HCT116 (cell line): ENCODE results near the gene CDKN2B-AS1. TPM values are rescaled to one million over a fixed set of nuclear protein-coding genes. Genes with fewer than 3 reads are reported as not detected.

ENCODE experiments used
- ATAC-seq: fragments of 200-7000 bp; cut with Tn5 transposase; 2 replicates; pipeline ENCODE4 v1.9.1; 2020; ENCODE audit warnings: mild to moderate bottlenecking, moderate library complexity
- BruUV-seq: library from RNA; stranded (reverse); fragments of 400-500 nt; replicated peaks from 2 replicates; lab custom pipeline; 2021; lab: Mats Ljungman, UMichigan
- CTCF ChIA-PET: fragments of 300-600 bp; sonication (Branson Sonifier 250); formaldehyde crosslinking; loops from one replicate; lab custom pipeline; 2021; ENCODE audit warnings: antibody characterized with exemption; lab: Charles Lee
- POLR2A ChIA-PET: fragments of 300-600, 350-600 bp; sonication (Branson Sonifier 250); formaldehyde crosslinking; loops from one replicate; lab custom pipeline; 2021; ENCODE audit warnings: antibody characterized with exemption; lab: Charles Lee
- RAD21 ChIA-PET, 2 experiments: fragments of 300-600 bp; sonication (Branson Sonifier 250); formaldehyde crosslinking; loops; one replicate each; lab custom pipeline; 2023; ENCODE audit warnings: low total read pairs in 2 of 2; ENCODE audit not compliant: uncharacterized antibody in 2 of 2, unreplicated experiment in 2 of 2, low non-redundant PET in 1 of 2; lab: Charles Lee
- DNase-seq: peaks from one replicate; pipeline ENCODE4 v3.0.0-alpha.2; 2010; ENCODE audit warnings: low read depth, low spot score
- H2AFZ ChIP-seq: fragments of 200-600 bp; shearing (Covaris generic), sonication (generic); 2 replicates; pipeline ENCODE4 v1.6.1; 2017; ENCODE audit warnings: low read depth, mixed run types, mixed read lengths, antibody characterized with exemption, low read length; ENCODE audit not compliant: poor library complexity, severe bottlenecking
- H3K27ac ChIP-seq: 2 replicates; pipeline ENCODE4 v1.5.1; 2012; ENCODE audit warnings: low read depth, low read length
- H3K27me3 ChIP-seq: fragments of 200-600 bp; sonication (generic); 2 replicates; pipeline ENCODE4 v1.6.1; 2016; ENCODE audit warnings: mixed run types, low read length, mixed read lengths; ENCODE audit not compliant: insufficient read depth
- H3K36me3 ChIP-seq, 2 experiments: fragments of 200-500 bp in 1 of 2; fragments of 200-600 bp in 1 of 2; sonication (Bioruptor generic) in 1 of 2; sonication (generic) in 1 of 2; 2 replicates each; pipeline versions ENCODE4 v1.5.1 to v1.6.1; 2014 to 2016; ENCODE audit warnings: low read length in 2 of 2, inconsistent platforms in 1 of 2, mixed read lengths in 1 of 2, mixed run types in 1 of 2; ENCODE audit not compliant: insufficient read depth in 2 of 2, control insufficient read depth in 1 of 2
- H3K4me1 ChIP-seq, 2 experiments: fragments of 200-600 bp in 1 of 2; sonication (generic) in 1 of 2; 2 replicates each; pipeline versions ENCODE4 v1.5.1 to v1.6.1; 2012 to 2017; ENCODE audit warnings: low read length in 2 of 2, inconsistent platforms in 1 of 2, mild to moderate bottlenecking in 1 of 2, mixed read lengths in 1 of 2, mixed run types in 1 of 2, moderate library complexity in 1 of 2; ENCODE audit not compliant: insufficient read depth in 2 of 2, control insufficient read depth in 1 of 2
- H3K4me2 ChIP-seq: fragments of 200-600 bp; sonication (generic); 2 replicates; pipeline ENCODE4 v1.6.1; 2017; ENCODE audit warnings: mixed run types, low read length, mixed read lengths
- H3K4me3 ChIP-seq, 2 experiments: fragments of 200-600 bp in 1 of 2; sonication (generic) in 1 of 2; replicated peaks in 1 of 2; 2 replicates each; pipeline ENCODE4 v1.5.1; 2011 to 2016; ENCODE audit warnings: low read length in 2 of 2, control low read depth in 1 of 2, low read depth in 1 of 2, mild to moderate bottlenecking in 1 of 2, mixed read lengths in 1 of 2, mixed run types in 1 of 2
- H3K79me2 ChIP-seq: fragments of 200-600 bp; sonication (generic); 2 replicates; pipeline ENCODE4 v1.6.1; 2017; ENCODE audit warnings: mild to moderate bottlenecking, mixed run types, low read length, moderate library complexity, mixed read lengths; ENCODE audit not compliant: insufficient read depth
- H3K9ac ChIP-seq: fragments of 200-600 bp; sonication (generic); 2 replicates; pipeline ENCODE4 v1.6.1; 2016; ENCODE audit warnings: low read length, mixed read lengths
- H3K9me2 ChIP-seq: fragments of 200-600 bp; sonication (generic), shearing (Covaris generic); 2 replicates; pipeline ENCODE4 v1.6.1; 2017; ENCODE audit warnings: mixed run types, mild to moderate bottlenecking, moderate library complexity; ENCODE audit not compliant: insufficient read depth
- H3K9me3 ChIP-seq, 2 experiments: fragments of 200-500 bp in 1 of 2; fragments of 200-600 bp in 1 of 2; sonication (Bioruptor generic) in 1 of 2; sonication (generic) in 1 of 2; 2 replicates each; pipeline ENCODE4 v1.6.1; 2014 to 2017; ENCODE audit warnings: low read length in 2 of 2, mixed read lengths in 2 of 2, inconsistent platforms in 1 of 2, low read depth in 1 of 2, mild to moderate bottlenecking in 1 of 2, mixed run types in 1 of 2, moderate library complexity in 1 of 2; ENCODE audit not compliant: control insufficient read depth in 1 of 2, insufficient read depth in 1 of 2
- H4K20me1 ChIP-seq: fragments of 200-600 bp; sonication (generic), shearing (Covaris generic); 2 replicates; pipeline ENCODE4 v1.6.1; 2017; ENCODE audit warnings: mixed run types, mild to moderate bottlenecking, moderate library complexity; ENCODE audit not compliant: insufficient read depth
- CEBPB ChIP-seq: IDR thresholded peaks from 2 replicates; pipeline ENCODE4 v1.6.1; 2012; ENCODE audit warnings: low read depth
- EGR1 ChIP-seq: IDR thresholded peaks from 2 replicates; pipeline ENCODE4 v1.6.1; 2012; ENCODE audit warnings: low read depth
- POLR2AphosphoS5 ChIP-seq: IDR thresholded peaks from 2 replicates; pipeline ENCODE4 v1.6.1; 2011; ENCODE audit warnings: mild to moderate bottlenecking, low read depth, low read length, moderate library complexity
- SRF ChIP-seq: IDR thresholded peaks from 2 replicates; pipeline ENCODE4 v1.6.1; 2012; ENCODE audit warnings: low read depth
- intact Hi-C: fragments of 100-400 bp; cut with micrococcal nuclease; formaldehyde crosslinking; loops from 2 replicates; pipeline ENCODE4 v1.10.0; 2022
- total RNA-seq: library from RNA; stranded (reverse); gene quantifications from one replicate; pipeline ENCODE4 v1.2.1, GENCODE V29; 2021; ENCODE audit not compliant: unreplicated experiment
- TF ChIP-seq, protein P1 (sequence below): IDR thresholded peaks from 2 replicates; pipeline ENCODE4 v1.6.1; 2012; ENCODE audit warnings: low read depth
- TF ChIP-seq, protein P2 (sequence below), 3 experiments: fragments of 200-600 bp in 1 of 3; sonication (generic) in 1 of 3; IDR thresholded peaks in 2 of 3; conservative IDR thresholded peaks in 1 of 3; 2 replicates each; pipeline ENCODE4 v1.5.1; 2012 to 2017; ENCODE audit warnings: low read depth in 2 of 3, low read length in 2 of 3, antibody characterized with exemption in 1 of 3, borderline replicate concordance in 1 of 3, control low read depth in 1 of 3, mild to moderate bottlenecking in 1 of 3, mixed read lengths in 1 of 3, mixed run types in 1 of 3, moderate library complexity in 1 of 3; ENCODE audit not compliant: insufficient read depth in 1 of 3

CDKN2B-AS1 gene
- total RNA-seq, 1 experiment from 2014 or later: 1.7 TPM

DNA sequence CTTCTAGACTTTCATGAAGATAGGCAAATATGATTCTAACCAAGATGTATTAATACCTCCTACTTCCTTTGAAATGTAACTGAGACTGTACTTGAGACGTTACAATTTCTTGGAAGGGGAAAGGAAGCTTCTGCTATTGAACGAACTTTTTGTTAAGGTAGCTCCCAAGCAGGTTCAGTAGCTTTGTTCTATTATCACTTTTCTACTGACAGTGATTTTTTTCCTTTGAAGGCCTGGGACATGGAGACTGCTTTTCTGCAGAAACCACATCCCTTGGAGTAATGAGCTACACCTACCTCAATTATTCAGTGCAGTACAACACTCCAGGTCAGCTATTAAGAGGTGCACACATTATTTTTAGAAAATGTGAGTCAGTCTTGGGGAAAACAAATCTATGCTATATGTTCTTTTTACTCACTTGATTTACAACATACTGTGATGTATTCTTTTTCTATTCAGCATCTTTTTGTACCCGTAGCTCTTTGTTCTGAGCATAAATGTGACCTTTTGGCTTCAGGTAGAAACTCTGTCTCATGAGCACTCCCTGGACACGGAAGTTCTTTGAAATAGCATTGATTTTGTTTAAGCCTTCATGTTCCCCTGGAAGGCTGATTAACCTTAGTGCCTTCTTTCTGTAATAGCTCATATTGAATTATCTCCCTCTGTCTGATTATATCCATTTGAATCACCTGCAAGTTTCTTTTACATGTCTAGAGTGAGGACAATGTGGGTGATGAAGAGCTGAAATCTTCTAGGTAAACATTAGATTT is 71.0 kb downstream of the CDKN2B-AS1 start (continued):
- TF ChIP-seq, protein P1, sequence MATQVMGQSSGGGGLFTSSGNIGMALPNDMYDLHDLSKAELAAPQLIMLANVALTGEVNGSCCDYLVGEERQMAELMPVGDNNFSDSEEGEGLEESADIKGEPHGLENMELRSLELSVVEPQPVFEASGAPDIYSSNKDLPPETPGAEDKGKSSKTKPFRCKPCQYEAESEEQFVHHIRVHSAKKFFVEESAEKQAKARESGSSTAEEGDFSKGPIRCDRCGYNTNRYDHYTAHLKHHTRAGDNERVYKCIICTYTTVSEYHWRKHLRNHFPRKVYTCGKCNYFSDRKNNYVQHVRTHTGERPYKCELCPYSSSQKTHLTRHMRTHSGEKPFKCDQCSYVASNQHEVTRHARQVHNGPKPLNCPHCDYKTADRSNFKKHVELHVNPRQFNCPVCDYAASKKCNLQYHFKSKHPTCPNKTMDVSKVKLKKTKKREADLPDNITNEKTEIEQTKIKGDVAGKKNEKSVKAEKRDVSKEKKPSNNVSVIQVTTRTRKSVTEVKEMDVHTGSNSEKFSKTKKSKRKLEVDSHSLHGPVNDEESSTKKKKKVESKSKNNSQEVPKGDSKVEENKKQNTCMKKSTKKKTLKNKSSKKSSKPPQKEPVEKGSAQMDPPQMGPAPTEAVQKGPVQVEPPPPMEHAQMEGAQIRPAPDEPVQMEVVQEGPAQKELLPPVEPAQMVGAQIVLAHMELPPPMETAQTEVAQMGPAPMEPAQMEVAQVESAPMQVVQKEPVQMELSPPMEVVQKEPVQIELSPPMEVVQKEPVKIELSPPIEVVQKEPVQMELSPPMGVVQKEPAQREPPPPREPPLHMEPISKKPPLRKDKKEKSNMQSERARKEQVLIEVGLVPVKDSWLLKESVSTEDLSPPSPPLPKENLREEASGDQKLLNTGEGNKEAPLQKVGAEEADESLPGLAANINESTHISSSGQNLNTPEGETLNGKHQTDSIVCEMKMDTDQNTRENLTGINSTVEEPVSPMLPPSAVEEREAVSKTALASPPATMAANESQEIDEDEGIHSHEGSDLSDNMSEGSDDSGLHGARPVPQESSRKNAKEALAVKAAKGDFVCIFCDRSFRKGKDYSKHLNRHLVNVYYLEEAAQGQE: no peak
- no peak for TF ChIP-seq CEBPB

DNA sequence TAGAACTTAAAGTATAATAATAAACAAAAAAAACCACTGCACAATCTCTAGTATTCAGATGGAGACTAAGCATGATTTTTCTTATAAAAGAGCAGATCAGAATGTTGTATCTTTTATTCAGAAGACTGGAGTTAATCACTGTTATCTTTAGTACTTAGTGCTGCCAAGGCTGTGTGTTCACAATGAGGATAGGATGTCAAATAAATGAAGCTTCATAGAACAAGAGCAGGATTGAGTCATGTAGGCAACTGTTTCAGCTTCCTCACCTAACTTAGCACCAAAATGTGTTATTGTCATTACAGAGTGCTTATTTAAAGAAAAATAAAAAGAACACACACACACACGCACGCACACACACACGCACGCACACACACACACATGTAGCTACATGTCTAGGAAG is 72.6 kb downstream of the CDKN2B-AS1 start:
- no TSS peak for BruUV-seq
- no peaks in the 10 kb centered on the region for H3K36me3 ChIP-seq
- no peaks in the 10 kb centered on the region for H3K79me2 ChIP-seq
- H3K4me2 ChIP-seq: no peak overlapping the region
- no peaks in the 10 kb centered on the region for H3K4me1 ChIP-seq
- no peaks in the 10 kb centered on the region for H4K20me1 ChIP-seq
- RAD21 ChIA-PET: no interaction called here
- H3K4me3 ChIP-seq: no peak overlapping the region
- no peak for ATAC-seq
- no peak overlapping the region for H3K9ac ChIP-seq
- POLR2A ChIA-PET: no interaction called here
- H3K27me3 ChIP-seq: no peaks in the 10 kb centered on the region
- DNase-seq: no peak
- TF ChIP-seq, protein P2, sequence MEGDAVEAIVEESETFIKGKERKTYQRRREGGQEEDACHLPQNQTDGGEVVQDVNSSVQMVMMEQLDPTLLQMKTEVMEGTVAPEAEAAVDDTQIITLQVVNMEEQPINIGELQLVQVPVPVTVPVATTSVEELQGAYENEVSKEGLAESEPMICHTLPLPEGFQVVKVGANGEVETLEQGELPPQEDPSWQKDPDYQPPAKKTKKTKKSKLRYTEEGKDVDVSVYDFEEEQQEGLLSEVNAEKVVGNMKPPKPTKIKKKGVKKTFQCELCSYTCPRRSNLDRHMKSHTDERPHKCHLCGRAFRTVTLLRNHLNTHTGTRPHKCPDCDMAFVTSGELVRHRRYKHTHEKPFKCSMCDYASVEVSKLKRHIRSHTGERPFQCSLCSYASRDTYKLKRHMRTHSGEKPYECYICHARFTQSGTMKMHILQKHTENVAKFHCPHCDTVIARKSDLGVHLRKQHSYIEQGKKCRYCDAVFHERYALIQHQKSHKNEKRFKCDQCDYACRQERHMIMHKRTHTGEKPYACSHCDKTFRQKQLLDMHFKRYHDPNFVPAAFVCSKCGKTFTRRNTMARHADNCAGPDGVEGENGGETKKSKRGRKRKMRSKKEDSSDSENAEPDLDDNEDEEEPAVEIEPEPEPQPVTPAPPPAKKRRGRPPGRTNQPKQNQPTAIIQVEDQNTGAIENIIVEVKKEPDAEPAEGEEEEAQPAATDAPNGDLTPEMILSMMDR (IDR thresholded peaks at IDR 0.05 in 2 of 3, conservative IDR thresholded peaks at IDR 0.05 in 1 of 3; ENCODE audit: borderline replicate concordance in 1 of 3, insufficient read depth in 1 of 3, low read depth in 2 of 3, low read length in 2 of 3): no peak
- TF ChIP-seq POLR2AphosphoS5: no peak
- no peak for TF ChIP-seq SRF
- TF ChIP-seq EGR1: no peak
- H3K27ac ChIP-seq: no peak overlapping the region
- H2AFZ ChIP-seq: no peak overlapping the region
- intact Hi-C loops: no loop called here
- no peaks in the 10 kb centered on the region for H3K9me2 ChIP-seq
- CTCF ChIA-PET: interaction anchor here (1.0 kb wide), 1 partner anchor 58 kb away, joined by 3 read pairs; the partner anchor contains the start of gene CDKN2B
- no peaks in the 10 kb centered on the region for H3K9me3 ChIP-seq
